ENCODE data around the gene ZSCAN2.

- TF ChIP-seq, protein P1, sequence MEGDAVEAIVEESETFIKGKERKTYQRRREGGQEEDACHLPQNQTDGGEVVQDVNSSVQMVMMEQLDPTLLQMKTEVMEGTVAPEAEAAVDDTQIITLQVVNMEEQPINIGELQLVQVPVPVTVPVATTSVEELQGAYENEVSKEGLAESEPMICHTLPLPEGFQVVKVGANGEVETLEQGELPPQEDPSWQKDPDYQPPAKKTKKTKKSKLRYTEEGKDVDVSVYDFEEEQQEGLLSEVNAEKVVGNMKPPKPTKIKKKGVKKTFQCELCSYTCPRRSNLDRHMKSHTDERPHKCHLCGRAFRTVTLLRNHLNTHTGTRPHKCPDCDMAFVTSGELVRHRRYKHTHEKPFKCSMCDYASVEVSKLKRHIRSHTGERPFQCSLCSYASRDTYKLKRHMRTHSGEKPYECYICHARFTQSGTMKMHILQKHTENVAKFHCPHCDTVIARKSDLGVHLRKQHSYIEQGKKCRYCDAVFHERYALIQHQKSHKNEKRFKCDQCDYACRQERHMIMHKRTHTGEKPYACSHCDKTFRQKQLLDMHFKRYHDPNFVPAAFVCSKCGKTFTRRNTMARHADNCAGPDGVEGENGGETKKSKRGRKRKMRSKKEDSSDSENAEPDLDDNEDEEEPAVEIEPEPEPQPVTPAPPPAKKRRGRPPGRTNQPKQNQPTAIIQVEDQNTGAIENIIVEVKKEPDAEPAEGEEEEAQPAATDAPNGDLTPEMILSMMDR (IDR thresholded peaks at IDR 0.05 in 4 of 5, conservative IDR thresholded peaks at IDR 0.05 in 1 of 5) = no peak
- no peak for TF ChIP-seq POLR2A (IDR thresholded peaks at IDR 0.05)
Observed at GRCh38 chr15:84629033-84629432, 28.2 kb downstream of the ZSCAN2 start.
